ENCODE results near the gene LRRC23. TPM values are rescaled to one million over a fixed set of nuclear protein-coding genes. Genes with fewer than 3 reads are reported as not detected.

Gene LRRC23
- polyA plus RNA-seq, 1 of the 3 experiments (the other 2 are of a cell fraction) = 11.9 TPM

DNA sequence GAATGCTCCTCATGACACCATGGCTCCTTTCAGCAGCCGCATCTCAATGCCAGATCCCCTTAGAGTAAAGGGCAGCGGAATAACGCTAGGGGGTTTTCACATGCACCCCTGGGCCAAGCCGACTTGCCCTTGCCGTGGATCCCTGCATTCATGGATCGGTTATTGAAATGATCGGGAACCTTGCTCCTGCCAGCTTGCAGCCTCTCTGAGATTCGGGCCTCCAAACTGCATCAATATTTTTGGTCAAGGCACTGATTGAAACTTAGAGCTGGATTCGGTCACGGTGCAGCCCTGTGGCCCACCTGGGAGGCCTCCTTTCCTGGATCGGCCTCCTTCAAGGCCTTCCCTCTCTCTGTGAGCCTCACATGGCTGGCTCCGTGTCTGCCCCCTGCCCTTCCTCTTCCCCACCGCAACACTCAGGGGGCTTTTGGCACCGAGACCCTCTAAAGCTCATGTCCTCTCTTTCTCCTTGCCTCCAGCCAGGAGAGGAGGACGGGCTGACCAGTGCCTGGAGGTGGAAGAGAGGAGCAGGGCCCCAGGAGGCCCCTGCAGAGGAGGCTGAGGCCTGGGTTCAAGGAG is 48.3 kb downstream of the LRRC23 start:
- Histone ChIP-seq H4K20me1 (ENCODE audit: insufficient read depth) (no peaks in the 10 kb centered on the region), H3K4me1 (ENCODE audit: control insufficient read depth in 1 of 2, insufficient read depth in 2 of 2, low read depth in 1 of 2, low read length in 1 of 2) (no peaks in the 10 kb centered on the region), H3F3A (replicated peaks; ENCODE audit: insufficient read depth) (no peaks in the 10 kb centered on the region), H3K9ac (no peak overlapping the region), H3K27ac (ENCODE audit: low read depth in 2 of 2, low read length in 1 of 2) (no peak overlapping the region), H3K4me3 (ENCODE audit: low read depth in 2 of 2, low read length in 1 of 2) (no peak overlapping the region), H3K79me2 (ENCODE audit: insufficient read depth) (no peaks in the 10 kb centered on the region), H2AFZ (ENCODE audit: low read depth) (no peak overlapping the region), H3K27me3 (ENCODE audit: insufficient read depth) (no peaks in the 10 kb centered on the region), H3K9me2 (no peaks in the 10 kb centered on the region), H3K4me2 (no peak overlapping the region), H3K9me3 (no peaks in the 10 kb centered on the region), H3K36me3 (replicated peaks in 1 of 2; ENCODE audit: control insufficient read depth in 1 of 2, insufficient read depth in 2 of 2, low read length in 1 of 2) (no peaks in the 10 kb centered on the region)
- WGBS (ENCODE audit: low lambda C conversion rate) = 91% methylated on average over 8 of the region's 15 CpGs
- peak; percentile 8 for DNase-seq
- TF ChIP-seq YY1 (IDR thresholded peaks at IDR 0.05; ENCODE audit: low read depth) (no peak), FOXJ3 (CRISPR knock-in tag; IDR thresholded peaks at IDR 0.05) (no peak), NFIC (IDR thresholded peaks at IDR 0.05; ENCODE audit: borderline replicate concordance) (no peak), MXI1 (IDR thresholded peaks at IDR 0.05; ENCODE audit: low read depth, low read length) (no peak), SMC3 (IDR thresholded peaks at IDR 0.05; ENCODE audit: low read depth, low read length) (no peak), RXRA (IDR thresholded peaks at IDR 0.05; ENCODE audit: borderline replicate concordance, low read depth) (no peak), FOXM1 (IDR thresholded peaks at IDR 0.05; ENCODE audit: low read depth) (no peak), TEAD4 (IDR thresholded peaks at IDR 0.05; ENCODE audit: borderline replicate concordance, insufficient read depth) (no peak), EP300 (IDR thresholded peaks at IDR 0.05; ENCODE audit: borderline replicate concordance in 1 of 2, low read depth in 1 of 2, low read length in 1 of 2) (no peak), MEF2A (IDR thresholded peaks at IDR 0.05; ENCODE audit: borderline replicate concordance, low read depth) (no peak), TAF1 (IDR thresholded peaks at IDR 0.05; ENCODE audit: borderline replicate concordance, low read depth, low read length) (no peak), FOSL2 (IDR thresholded peaks at IDR 0.05; ENCODE audit: borderline replicate concordance, low read depth) (no peak), SIN3A (IDR thresholded peaks at IDR 0.05; ENCODE audit: borderline replicate concordance, low read depth, low read length) (no peak)
- TF ChIP-seq, protein P1, sequence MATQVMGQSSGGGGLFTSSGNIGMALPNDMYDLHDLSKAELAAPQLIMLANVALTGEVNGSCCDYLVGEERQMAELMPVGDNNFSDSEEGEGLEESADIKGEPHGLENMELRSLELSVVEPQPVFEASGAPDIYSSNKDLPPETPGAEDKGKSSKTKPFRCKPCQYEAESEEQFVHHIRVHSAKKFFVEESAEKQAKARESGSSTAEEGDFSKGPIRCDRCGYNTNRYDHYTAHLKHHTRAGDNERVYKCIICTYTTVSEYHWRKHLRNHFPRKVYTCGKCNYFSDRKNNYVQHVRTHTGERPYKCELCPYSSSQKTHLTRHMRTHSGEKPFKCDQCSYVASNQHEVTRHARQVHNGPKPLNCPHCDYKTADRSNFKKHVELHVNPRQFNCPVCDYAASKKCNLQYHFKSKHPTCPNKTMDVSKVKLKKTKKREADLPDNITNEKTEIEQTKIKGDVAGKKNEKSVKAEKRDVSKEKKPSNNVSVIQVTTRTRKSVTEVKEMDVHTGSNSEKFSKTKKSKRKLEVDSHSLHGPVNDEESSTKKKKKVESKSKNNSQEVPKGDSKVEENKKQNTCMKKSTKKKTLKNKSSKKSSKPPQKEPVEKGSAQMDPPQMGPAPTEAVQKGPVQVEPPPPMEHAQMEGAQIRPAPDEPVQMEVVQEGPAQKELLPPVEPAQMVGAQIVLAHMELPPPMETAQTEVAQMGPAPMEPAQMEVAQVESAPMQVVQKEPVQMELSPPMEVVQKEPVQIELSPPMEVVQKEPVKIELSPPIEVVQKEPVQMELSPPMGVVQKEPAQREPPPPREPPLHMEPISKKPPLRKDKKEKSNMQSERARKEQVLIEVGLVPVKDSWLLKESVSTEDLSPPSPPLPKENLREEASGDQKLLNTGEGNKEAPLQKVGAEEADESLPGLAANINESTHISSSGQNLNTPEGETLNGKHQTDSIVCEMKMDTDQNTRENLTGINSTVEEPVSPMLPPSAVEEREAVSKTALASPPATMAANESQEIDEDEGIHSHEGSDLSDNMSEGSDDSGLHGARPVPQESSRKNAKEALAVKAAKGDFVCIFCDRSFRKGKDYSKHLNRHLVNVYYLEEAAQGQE (IDR thresholded peaks at IDR 0.05; ENCODE audit: low read depth, low read length) = no peak
- ChIA-PET POLR2A (no interaction called here), CTCF (interaction anchor here (0.6 to 1.9 kb wide), 4 partner anchors 9 to 413 kb away, joined by 3 to 7 read pairs (median 6); no protein-coding TSS in a partner anchor)
